ENCODE data around the gene RBFOX1.

Gene RBFOX1

DNA sequence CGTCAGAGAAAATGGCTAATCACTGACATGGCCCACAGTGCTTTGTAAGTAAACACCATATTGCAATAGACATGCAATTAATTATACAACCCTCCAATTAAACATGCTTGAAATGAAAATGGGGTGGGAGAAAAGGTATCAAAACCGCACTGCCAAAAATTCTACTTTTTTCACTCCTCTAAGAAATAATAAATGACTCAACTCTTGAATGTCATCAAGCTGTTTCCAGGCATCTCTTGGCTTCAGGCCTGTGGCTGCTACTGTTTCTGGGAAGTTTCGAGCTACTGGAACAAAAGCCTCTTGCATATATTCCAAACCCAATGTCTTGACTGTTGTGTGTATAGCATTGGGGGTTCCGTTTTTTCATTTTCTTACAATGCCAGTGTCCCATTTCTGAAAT lies 412.6 kb downstream of the RBFOX1 start:
- Histone ChIP-seq H4K20me1 (ENCODE audit: insufficient read depth, low read length) (no peaks in the 10 kb centered on the region), H3K9ac (ENCODE audit: low read length) (no peak overlapping the region), H3K4me1 (ENCODE audit: insufficient read depth, low read length, severe bottlenecking) (no peaks in the 10 kb centered on the region), H3K36me3 (ENCODE audit: insufficient read depth, low read length) (no peaks in the 10 kb centered on the region), H3K9me2 (ENCODE audit: low read depth, low read length) (no peaks in the 10 kb centered on the region), H3K27me3 (ENCODE audit: insufficient read depth, low read length) (no peaks in the 10 kb centered on the region), H3K27ac (ENCODE audit: low read depth, low read length, poor library complexity, severe bottlenecking) (no peak overlapping the region), H3F3A (ENCODE audit: insufficient read depth, low read length) (no peaks in the 10 kb centered on the region), H3K4me2 (ENCODE audit: low read length) (no peak overlapping the region), H3K4me3 (ENCODE audit: low read depth, low read length, poor library complexity, severe bottlenecking) (no peak overlapping the region), H3K79me2 (ENCODE audit: insufficient read depth, low read length) (no peaks in the 10 kb centered on the region), H2AFZ (ENCODE audit: low read length) (no peak overlapping the region), H3K9me3 (ENCODE audit: low read length) (no peaks in the 10 kb centered on the region)
- TF ChIP-seq, protein P1, sequence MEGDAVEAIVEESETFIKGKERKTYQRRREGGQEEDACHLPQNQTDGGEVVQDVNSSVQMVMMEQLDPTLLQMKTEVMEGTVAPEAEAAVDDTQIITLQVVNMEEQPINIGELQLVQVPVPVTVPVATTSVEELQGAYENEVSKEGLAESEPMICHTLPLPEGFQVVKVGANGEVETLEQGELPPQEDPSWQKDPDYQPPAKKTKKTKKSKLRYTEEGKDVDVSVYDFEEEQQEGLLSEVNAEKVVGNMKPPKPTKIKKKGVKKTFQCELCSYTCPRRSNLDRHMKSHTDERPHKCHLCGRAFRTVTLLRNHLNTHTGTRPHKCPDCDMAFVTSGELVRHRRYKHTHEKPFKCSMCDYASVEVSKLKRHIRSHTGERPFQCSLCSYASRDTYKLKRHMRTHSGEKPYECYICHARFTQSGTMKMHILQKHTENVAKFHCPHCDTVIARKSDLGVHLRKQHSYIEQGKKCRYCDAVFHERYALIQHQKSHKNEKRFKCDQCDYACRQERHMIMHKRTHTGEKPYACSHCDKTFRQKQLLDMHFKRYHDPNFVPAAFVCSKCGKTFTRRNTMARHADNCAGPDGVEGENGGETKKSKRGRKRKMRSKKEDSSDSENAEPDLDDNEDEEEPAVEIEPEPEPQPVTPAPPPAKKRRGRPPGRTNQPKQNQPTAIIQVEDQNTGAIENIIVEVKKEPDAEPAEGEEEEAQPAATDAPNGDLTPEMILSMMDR (IDR thresholded peaks at IDR 0.05; ENCODE audit: low read length) = no peak
- no peak for TF ChIP-seq EZH2 (IDR thresholded peaks at IDR 0.05; ENCODE audit: borderline replicate concordance, low read length)

GRCh38 chr16:7746941-7747340 lies 414.3 kb downstream of the RBFOX1 start:
- Histone ChIP-seq H3K79me2 (ENCODE audit: insufficient read depth, low read length) (no peaks in the 10 kb centered on the region), H3K9me3 (ENCODE audit: low read length) (no peaks in the 10 kb centered on the region), H3K9ac (ENCODE audit: low read length) (no peak overlapping the region), H3K4me3 (ENCODE audit: low read depth, low read length, poor library complexity, severe bottlenecking) (no peak overlapping the region), H3K9me2 (ENCODE audit: low read depth, low read length) (no peaks in the 10 kb centered on the region), H3K4me1 (ENCODE audit: insufficient read depth, low read length, severe bottlenecking) (no peaks in the 10 kb centered on the region), H3K27ac (ENCODE audit: low read depth, low read length, poor library complexity, severe bottlenecking) (no peak overlapping the region), H3F3A (ENCODE audit: insufficient read depth, low read length) (no peaks in the 10 kb centered on the region), H3K36me3 (ENCODE audit: insufficient read depth, low read length) (no peaks in the 10 kb centered on the region), H4K20me1 (ENCODE audit: insufficient read depth, low read length) (no peaks in the 10 kb centered on the region), H3K4me2 (ENCODE audit: low read length) (no peak overlapping the region), H2AFZ (ENCODE audit: low read length) (no peak overlapping the region), H3K27me3 (ENCODE audit: insufficient read depth, low read length) (no peaks in the 10 kb centered on the region)
- TF ChIP-seq, protein P1 (IDR thresholded peaks at IDR 0.05; ENCODE audit: low read length) = no peak
- TF ChIP-seq EZH2 (IDR thresholded peaks at IDR 0.05; ENCODE audit: borderline replicate concordance, low read length) = no peak

DNA sequence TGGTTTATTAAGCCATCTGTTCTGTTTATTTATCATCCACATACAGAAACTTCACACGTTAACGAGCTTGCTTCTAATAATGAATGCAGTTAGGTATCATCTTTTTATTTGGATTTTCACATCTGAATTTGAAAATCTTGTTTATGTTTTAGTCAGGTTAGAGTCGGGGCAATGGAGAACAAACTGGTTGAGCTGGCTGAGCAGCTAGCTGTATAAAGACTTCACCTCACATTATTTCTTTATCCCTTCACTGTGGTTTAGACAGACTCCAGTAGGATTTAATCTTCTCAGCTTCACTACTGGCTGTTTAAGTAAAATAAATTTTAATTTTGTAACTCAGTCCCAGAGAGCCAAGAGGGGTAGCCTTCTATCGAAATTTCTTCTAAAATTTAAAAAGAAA lies 415.9 kb downstream of the RBFOX1 start:
- TF ChIP-seq EZH2 (IDR thresholded peaks at IDR 0.05; ENCODE audit: borderline replicate concordance, low read length) = no peak
- TF ChIP-seq, protein P1 (IDR thresholded peaks at IDR 0.05; ENCODE audit: low read length) = no peak

More for the DNA sequence above, 415.9 kb downstream of the RBFOX1 start:
- Histone ChIP-seq H3K9ac (ENCODE audit: low read length) (no peak overlapping the region), H2AFZ (ENCODE audit: low read length) (no peak overlapping the region), H3K4me3 (ENCODE audit: low read depth, low read length, poor library complexity, severe bottlenecking) (no peak overlapping the region), H3K4me1 (ENCODE audit: insufficient read depth, low read length, severe bottlenecking) (no peaks in the 10 kb centered on the region), H3K9me3 (ENCODE audit: low read length) (no peaks in the 10 kb centered on the region), H3K27ac (ENCODE audit: low read depth, low read length, poor library complexity, severe bottlenecking) (no peak overlapping the region), H3F3A (ENCODE audit: insufficient read depth, low read length) (no peaks in the 10 kb centered on the region), H3K4me2 (ENCODE audit: low read length) (no peak overlapping the region), H4K20me1 (ENCODE audit: insufficient read depth, low read length) (no peaks in the 10 kb centered on the region), H3K27me3 (ENCODE audit: insufficient read depth, low read length) (no peaks in the 10 kb centered on the region), H3K36me3 (ENCODE audit: insufficient read depth, low read length) (no peaks in the 10 kb centered on the region), H3K79me2 (ENCODE audit: insufficient read depth, low read length) (no peaks in the 10 kb centered on the region), H3K9me2 (ENCODE audit: low read depth, low read length) (no peaks in the 10 kb centered on the region)

All from OCI-LY1 (cell line).